Umbilical cord (tissue), 2 donors: ENCODE measurements around the gene NR1I3. TPM values are rescaled to one million over a fixed set of nuclear protein-coding genes. Genes with fewer than 3 reads are reported as not detected.
"Not testable (repeated sequence)": the region's sequence is repeated elsewhere in the genome, so short reads cannot be mapped to it uniquely, and the experiment has no call there.

ENCODE experiments used
- DNase-seq: peaks from one replicate; pipeline ENCODE4 v3.0.0-alpha.2; 2015; ENCODE audit warnings: low spot score
- total RNA-seq: library from RNA; depleted of rRNA; stranded (reverse); fragments of >200 nt; gene quantifications from one replicate; pipeline ENCODE4 v1.2.3, GENCODE V29; 2014; ENCODE audit warnings: low replicate concordance; ENCODE audit not compliant: insufficient read depth

NR1I3 gene
- total RNA-seq, 1 donor from 2014 or later = 0.48 TPM

DNA sequence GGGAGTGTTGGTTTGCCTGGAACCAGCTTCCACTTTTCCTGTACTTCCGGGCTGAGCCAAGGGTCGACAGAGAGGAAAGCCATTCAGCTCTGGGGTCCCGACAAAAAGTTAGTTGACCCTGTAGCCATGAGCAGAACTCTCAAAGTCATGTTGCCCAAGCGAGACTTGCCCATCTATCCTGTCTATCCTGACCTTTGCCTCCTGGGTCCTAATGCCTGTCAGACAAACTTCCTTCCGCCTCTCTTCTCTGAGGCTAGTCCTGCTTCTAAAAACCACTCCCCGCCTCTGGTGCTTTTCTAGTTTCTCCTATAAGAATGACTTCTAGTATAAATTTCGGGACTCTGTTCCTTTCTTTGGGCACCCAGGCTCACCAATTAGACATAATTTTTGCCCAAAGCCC is 12.8 kb upstream of the NR1I3 start:
- no peak for DNase-seq

DNA sequence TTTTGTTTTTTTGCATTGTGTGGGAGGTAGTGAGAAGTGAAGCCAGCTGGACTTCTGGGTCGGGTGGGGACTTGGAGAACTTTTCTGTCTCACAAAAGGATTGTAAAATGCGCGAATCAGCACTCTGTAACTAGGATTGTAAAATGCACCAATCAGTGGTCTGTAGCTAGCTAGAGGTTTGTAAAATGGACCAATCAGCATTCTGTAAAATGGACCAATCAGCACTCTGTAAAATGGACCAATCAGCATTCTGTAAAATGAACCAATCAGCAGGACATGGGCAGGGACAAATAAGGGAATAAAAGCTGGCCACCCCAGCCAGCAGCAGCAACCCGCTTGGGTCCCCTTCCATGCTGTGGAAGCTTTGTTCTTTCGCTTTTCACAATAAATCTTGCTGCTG is 12.1 kb upstream of the NR1I3 start:
- not testable (repeated sequence) for DNase-seq

DNA sequence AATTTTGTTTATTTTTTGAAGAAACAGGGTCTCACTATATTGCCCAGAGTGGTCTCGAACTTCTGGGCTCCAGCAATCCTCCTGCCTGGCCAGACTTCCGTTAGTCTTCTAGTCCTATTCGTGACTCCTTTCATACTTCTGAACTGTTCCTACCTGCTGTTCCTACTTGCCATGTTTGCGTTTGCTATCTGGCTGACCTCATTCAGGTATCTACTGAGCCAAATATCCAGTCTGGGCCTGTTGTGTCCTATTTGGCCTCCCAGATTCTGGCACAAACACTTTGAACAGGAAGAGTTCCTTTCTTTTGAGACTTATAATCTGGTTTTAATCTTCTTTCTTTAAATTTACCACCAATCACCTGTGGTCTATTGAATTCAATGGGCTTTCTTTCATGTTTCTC is 6.9 kb upstream of the NR1I3 start:
- DNase-seq = no peak

DNA sequence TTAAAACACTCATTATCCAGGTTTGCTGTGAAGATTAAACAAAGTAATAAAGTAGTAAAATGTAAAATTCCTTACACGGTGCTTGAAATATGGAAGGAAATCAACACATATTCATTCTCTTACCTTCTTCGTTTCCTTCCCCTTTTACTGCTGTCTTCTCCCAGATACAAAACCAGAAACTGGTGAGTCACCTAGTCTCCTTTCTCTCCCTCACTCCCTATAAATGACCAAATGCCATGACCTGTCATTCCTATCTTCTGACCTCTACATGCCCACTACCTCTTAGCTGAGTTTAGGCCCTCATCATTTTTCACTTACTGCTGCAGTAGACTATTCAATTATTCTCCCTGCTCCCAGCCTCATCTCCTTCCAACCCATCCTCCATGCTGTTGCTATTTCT is 4.3 kb upstream of the NR1I3 start:
- DNase-seq = no peak

DNA sequence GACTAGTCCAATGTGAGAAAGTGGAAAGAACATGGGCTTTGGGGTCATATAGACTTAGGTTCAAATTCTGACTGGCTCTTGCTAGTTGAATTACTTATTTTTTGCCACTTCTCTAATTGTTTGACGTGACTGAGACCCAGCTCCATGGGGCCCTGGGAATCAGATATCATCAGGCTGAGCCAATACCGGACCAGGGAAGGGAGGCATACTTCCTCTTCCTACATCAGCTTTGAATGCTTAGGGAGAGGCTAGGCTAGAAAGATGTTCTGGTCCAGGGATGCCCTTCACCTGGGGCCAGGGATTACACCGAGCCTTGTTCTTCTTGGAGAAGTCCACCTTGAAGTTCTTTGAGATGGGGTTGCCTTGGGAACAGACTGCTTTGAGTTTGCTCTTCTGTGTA is 3.7 kb upstream of the NR1I3 start:
- DNase-seq = no peak

DNA sequence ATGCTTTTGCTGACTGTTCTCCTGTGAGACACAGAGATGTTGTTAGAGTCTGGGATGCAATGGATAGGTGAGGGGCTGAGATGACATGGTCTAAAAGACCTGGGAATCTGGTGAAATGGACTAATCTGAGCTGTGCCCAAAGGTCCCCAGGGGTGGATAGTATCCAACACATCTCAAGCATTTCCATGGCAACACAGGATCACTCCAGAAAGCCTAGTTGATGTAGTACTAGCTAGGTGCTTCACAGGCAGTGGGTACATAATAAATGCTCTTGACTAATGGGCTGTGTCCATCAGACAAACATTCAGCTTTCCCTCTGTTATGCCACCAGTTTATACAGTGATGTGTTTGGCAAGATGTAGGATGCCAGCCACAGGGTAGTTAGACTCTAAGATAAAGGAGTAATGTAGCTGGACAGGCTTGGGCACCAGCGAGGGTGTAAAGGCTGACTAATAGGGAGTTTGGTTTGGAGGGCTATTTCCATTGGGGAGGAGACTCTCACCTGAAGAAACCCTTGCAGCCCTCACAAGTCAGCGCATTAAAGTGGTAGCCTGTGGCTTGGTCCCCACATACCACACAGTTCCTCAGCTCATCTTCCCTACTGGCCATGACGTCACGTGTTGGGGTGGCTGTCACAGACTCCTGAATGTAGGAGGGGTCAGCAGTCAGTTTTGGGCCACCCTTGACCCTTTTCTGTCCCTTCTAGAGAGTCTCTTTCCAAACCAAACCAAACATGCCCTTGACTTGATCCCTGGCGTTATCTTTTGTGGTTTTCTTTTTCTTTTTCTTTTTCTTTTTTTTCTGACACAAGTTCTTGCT is 1.8 kb downstream of the NR1I3 start:
- DNase-seq = no peak

DNA sequence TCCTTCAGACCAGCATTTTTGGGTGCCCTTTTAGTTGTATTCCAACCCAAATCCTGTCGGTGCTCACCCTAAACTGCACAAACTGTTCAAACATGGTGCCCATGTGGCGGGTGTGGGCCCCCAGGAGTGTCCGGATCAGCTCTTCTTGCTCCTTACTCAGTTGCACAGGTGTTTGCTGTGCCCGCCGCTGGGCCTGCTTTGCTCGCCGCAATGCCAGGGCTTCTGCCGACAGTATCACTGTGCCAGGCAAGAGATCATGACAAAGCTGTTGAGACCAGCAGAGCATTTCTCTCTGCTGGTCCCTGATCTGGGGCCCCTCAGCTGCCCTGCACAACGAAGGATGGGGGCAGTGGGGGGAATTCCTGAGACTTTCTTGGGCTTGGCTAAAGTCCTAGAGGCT is 4.9 kb downstream of the NR1I3 start:
- no peak for DNase-seq

DNA sequence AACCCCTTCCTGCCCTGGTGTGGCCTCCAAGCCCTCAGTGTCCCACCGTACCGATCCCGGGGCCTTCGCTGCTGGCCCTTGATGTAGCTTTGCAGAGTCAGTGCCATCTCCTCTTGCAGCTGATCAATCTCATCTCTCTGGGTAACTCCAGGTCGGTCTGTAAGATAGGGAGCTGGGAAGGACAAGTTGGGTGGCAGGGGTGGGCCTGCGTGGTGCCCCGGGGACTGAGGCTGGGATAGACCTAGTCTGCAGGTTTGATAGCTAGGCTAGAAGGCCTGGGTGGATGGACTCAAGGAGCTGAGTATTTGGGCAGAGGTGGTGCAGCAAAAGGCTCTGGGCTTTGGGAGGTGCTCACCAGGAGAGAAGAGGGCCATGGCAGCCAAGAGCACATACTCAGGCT is 7.2 kb downstream of the NR1I3 start:
- no peak for DNase-seq

DNA sequence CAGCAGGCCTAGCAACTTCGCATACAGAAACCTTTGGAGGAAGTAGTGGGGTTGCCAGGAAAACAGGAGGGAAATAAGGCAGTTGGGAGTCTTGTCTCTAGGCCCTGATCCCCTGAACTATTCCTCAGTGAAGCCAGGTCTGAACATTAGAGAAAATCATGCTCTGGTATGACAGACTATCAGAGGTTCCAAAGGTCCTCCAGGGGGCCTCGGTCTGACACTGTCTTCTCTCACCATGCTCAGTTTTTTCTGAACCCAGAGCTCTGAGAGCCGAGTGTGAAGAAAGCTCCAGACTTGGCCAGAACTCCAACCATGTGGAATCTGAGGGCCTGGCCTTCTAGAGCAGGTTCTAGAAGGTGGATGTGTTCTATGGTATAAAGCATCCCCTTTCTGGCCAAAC is 8.1 kb downstream of the NR1I3 start:
- no peak for DNase-seq

DNA sequence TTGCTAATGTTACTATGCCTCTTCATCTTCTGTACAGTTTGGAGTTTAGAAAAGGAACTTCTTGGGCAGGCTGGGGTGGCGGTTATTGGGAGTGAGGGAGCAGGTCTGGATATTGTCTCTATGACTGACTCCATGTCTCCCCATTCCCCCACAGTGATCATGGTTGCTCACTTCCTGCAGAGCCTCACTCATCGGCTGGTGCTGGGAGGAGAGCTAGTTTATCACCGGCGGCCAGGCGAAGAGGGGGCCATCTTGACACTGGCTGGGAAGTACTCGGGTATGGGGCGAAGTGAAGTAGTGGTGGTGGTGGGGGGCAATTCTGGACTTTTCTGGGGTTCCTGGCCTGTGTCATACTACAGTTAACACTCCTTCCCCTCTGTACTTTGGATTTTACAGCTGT is 10.0 kb downstream of the NR1I3 start:
- DNase-seq = no peak

DNA sequence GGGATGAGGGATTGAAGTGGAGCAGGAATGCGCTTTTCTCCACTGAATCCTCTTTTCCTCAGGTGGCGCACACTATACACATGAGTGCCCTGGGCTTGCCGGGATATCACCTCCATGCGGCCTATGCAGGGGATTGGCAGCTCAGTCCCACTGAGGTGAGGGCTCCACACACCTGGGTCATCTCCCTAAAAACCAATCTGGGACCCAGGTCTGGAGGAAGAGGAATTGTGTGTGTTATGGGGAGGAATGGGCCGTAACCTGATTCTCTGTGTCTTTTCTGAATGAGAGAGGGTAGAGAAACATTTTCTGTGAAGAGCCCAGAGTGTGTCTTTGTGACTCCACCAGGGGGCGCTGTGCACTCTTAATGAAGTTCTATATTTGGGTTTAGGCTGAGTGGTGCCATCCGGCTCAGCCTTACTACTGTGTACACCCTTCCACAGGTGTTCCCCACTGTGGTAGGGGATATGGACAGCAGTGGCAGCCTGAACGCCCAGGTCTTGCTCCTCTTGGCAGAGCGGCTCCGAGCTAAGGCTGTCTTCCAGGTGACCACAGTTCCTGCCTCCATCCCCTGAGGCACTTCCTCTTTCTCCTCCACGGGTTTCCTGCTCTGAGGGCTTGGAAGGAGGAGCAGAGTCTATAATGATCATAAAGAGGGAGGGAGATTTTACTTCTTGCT is 10.7 kb downstream of the NR1I3 start:
- DNase-seq = peak; percentile 79

DNA sequence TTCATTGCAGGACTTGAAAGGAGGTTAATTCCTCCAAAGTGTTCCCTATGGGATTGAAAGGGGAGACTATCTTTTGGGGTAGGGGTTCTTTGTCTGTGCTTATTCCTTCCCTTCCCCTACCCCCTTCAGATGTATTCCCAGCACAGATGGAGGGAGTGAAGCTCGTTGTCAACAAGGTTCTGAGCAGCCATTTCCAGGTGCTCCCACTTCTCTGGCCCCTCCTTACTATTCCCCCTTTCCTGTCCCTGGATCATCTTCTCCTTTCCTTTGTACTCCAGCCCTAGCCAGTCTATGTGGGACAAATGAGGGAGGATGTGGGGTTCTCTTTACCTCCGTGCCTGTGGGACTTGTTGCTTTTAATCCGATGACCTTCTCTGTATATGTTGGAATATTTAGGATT is 11.2 kb downstream of the NR1I3 start:
- no peak for DNase-seq

DNA sequence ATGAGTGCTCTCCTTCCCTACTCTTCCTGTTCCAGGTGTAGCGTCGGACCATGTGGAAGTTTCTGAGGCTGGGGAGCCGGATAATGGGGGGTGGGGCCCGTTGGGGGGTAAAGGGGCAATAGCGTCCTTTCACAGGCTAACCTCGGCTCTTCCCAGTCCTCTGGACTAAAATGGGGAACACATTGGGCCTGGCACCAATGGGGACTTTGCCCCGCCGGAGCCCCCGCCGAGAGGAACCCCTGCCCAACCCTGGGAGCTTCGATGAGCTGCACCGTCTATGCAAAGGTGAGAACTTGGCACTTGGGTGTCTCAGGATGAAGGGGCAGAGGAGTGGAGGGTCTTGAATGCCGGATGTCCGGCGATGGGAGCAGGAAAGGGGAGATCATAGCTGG is 11.7 kb downstream of the NR1I3 start:
- no peak for DNase-seq

DNA sequence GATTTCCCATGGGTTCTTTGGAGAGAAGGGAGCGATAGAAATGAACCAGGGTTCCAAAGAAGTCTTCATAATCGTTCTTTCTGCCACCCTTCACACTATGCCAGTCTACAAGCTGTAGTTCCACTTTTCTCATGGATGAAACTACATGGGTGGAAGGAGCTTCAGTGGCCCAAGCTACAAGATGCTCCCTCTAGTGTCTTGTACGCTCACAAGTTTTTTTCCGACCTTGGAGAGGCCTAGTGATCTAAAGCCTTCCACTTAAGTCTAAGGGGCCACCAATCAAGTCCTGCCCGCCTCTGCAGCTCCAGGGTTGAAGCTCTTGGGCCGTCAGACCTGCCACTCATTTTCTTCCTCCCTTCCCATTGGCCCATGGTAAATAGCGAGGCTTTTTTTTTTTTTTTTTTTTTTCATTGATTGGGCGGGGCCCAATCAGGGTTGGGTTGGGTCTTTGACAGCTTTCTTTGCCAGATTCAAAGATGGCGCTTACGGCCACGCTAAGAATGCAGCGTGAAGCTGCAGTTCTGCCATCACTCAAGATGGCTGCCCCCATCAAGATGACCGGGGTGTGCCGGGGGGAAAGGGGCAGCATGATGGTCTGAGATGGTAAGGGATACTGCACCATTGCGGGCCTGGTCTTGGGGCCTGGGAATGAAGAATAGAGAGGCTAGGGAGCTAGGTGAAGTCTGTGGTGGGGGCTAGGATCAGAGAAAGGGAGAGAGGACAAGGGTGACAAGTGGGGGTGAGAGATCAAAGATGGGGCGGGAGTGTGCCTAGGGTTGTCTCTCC is 12.3 kb downstream of the NR1I3 start, which contains the start of gene TOMM40L:
Gene TOMM40L (plus strand): TSS at position 527 of the 786 bp plus-strand sequence. CDS start 430 bp downstream, outside the sequence.
- DNase-seq = peak; percentile 99

DNA sequence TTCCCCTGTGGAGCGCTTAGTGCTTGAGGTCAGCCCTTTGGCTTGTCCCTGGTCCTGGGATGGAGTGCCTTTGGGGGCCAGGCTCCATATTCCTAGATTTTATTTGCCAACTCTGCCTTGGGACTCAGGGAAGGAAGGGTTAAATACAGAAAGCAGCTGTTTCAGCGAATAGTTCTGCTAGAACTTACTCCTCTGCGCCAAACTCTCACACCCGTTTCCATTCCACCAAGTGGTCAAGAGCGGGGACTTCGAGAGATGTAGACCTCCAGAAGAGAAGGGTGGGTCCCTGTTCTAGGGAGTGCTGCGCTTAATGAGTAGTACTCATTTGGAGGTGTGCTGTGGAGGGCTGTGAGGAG is 12.8 kb downstream of the NR1I3 start:
- peak; percentile 17 for DNase-seq

DNA sequence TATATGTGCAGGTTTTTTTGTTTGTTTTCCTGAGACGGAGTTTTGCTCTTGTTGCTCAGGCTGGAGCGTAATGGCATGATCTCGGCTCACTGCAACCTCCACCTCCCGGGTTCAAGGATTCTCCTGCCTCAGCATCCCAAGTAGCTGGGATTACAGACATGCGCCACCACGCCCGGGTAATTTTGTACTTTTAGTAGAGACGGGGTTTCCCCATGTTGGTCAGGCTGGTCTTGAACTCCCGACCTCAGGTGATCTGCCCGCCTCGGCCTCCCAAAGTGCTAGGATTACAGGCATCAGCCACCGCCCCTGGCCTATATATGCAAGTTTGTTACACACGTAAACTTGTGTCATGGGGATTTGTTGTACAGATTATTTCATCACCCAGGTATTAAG is 13.3 kb downstream of the NR1I3 start:
- not testable (repeated sequence) for DNase-seq

DNA sequence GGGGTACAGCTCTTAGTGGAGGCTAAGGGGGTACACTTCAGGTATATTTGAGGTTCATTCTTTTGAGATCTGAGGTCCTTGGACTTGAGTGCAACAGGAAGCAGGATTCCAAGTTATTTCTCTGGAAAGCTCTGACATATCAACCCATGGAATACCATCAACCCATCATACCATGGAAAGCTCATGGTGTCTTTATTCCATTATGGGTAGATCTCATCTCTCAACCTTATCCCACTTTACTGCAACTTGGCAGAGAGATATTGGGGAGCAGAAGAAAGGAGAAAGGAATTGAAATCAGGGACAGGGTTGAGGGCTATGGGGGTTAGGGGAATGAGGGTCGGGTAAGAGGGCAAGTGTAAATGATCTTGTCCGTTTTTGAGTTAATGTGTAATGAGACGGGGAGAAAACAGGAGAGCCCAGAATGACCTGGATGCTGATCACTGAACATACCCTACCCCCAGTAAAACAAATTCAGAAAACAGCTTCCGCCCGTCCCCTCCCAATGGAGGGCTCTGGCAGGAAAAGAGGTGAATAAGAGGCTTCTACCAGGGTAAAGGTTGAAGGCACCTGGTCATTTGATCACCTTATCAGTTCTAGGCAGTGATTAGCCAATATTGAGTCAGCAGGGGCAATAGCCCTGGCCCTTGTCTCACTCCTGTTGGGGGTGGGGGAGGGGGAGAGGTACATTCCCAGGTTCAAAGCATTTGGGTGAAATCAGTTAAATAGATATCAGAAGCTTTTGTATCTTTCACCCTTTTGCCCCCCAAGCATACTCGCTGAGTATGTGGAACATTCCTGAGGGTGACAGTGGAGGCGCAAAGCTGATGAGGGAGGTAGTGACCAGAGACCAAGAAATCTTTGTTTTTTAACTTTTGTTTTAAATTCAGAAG is 14.0 kb downstream of the NR1I3 start:
- DNase-seq = no peak

DNA sequence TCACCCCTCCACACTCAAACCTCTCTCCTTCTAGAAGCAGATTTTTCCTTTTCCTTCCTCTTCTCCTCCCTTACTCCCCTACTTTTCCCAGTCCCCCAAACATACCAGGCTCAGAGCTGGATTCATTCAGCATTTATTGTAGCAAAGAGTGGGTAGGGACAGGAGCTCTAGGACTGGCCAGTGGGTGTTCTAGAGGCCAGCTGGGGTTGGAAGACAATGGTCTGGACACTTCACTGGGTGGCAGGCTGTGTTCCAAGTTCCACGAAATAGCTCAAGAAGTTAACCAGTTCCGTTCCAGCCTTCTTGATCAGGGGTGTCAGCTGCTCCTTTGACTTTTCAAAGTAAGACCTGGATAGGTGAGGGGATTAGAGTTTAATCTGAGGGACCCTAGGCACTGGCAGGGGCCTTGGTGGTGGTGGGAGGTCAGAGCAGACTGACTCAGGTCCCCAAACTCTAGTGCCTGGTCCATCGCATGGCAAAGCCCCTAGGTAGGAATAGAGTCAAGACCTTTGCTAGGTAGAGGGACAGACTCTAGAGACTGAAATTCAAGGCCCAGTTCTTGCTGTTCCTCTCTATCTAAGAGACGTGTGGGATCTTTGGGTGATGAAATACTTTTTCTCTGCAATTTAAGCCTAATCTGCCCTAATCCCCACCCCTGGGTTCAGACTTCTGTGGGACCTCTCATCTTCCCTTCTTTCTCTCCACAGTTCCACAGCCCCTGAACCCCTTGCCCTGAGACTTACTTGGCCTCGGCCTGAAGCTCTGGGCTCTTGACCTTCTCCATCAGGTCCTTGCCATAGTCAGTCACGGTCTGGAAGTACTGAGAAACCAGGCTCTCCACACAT is 15.6 kb downstream of the NR1I3 start:
- DNase-seq = no peak

DNA sequence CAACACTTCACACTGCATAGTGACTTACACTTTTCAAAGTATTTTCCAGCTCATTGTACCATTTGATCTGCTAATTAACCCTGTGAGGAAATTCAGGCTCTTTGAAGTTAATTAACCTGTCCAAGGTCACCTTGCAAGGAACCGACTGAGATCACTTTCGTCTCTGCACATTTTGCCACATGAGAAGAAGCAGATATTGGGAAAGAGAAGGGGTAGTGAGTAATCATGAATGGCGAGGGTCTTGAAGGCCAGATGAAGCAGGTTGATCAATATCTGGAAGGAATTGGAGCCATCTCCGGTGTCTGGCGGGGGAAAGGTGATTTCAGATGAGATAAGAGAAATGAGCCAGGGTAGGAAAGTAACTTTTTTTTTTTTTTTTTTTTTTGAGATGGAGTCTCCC is 18.0 kb downstream of the NR1I3 start:
- DNase-seq = no peak

DNA sequence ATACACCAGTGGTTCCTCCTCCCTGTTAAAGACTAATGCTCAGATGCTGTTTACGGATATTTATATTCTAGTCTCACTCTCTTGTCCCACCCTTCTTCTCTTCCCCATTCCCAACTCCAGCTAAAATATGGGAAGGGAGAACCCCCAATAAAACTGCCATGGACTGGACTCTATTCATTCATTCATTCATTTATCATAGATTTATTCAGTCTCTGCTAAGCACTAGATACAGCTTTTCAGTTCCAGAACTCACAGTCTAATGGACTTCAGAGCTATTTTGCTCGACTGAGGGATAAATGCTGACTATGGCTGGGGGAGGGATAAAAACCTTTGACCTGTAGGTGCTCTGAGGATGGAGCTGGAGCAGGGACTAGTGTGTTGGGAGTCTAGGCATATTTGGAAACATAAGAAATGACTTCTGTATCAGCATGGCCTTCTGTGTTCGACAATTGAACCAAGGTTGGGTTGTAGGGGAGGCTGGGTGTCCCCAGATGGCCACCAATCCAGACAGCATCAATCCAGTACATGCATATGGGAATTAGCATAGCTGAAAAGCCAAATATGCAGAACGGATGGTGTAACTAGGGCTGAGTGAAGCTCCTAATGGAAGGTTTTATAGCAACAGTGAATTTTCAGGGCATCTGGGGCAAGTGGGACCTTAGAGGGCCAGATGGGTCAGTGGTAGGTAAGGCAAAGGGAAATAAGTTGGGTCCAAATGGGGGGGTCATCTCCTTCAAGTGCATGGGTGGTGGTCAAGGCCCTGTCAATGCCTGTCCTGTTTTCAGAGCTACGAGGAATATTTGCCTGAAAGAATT is 18.7 kb downstream of the NR1I3 start:
- no peak for DNase-seq
